GM12801 (cell line): ENCODE measurements around the gene BNC2.

ENCODE experiments used
- CTCF ChIP-seq: IDR thresholded peaks from one replicate; pipeline ENCODE4 v1.5.1; 2011; ENCODE audit warnings: control low read depth; ENCODE audit not compliant: insufficient read length; ENCODE audit errors: extremely low read depth

BNC2 gene

GRCh38 chr9:16499892-16500291, 370.6 kb downstream of the BNC2 start:
- TF ChIP-seq CTCF, result no peak

DNA sequence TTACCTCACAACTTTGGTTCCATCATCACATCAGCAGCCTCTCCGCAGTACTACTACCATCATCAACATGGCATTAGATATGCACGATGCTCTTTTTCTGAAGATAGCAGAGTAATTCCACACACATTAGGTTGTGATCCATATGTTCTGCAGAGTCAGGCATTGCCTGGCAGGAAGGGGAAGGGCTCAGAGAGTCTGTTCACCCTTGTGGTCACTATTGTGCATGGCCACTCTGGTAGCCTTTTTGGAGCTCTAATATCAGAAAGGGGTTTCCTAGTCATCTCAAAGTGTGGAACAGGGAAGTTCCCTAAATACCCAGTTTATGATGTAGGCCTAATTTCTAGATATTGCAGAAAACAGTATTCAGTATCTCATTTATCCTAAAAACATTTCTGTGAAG, 373.6 kb downstream of the BNC2 start:
- no peak for TF ChIP-seq CTCF

GRCh38 chr9:16487915-16488314, 382.6 kb downstream of the BNC2 start:
- no peak for TF ChIP-seq CTCF

GRCh38 chr9:16485575-16486321, 384.7 kb downstream of the BNC2 start:
- TF ChIP-seq CTCF, result no peak

- TF ChIP-seq CTCF, result no peak
Measured at GRCh38 chr9:16485160-16485559, 385.3 kb downstream of the BNC2 start.

DNA sequence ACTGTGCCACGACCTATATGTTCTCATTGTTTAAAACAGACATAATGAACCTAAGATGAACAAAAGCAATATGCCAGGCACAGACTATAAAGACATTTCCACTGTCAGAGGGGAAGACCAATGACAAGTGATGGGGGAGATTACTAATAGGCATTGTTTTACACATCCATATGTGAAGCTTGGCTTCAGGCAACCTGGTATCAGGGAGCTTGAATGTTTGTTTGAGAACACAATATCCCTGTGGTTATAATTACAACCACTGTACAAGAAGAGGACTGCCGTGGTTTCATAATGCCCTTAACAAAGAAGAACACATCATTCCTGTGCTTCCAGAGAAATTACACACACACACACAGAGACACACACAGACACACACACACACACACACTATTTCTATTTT, 385.7 kb downstream of the BNC2 start:
- TF ChIP-seq CTCF, result no peak

GRCh38 chr9:16484180-16484579, 386.3 kb downstream of the BNC2 start:
- TF ChIP-seq CTCF, result no peak
